ENCODE measurements around the gene IL17D. TPM values are rescaled to one million over a fixed set of nuclear protein-coding genes. Genes with fewer than 3 reads are reported as not detected.

Gene IL17D
- total RNA-seq, 4 donors from 2014 or later = 1.1 to 1.4 TPM; not detected in 2

- Histone ChIP-seq H3K4me3 (no peak overlapping the region), H3K27me3 (no peaks in the 10 kb centered on the region), H3K27ac (no peak overlapping the region), H3K36me3 (peaks cover 0 to 9% (median 2%) of the 10 kb centered on the region in 4 donors), H3K9me3 (no peaks in the 10 kb centered on the region), H3K4me1 (no peaks in the 10 kb centered on the region)
- no peak for DNase-seq
- WGBS, 2 donors (ENCODE audit: low coverage in 1 of 2) = 93 to 94% methylated on average over 3 of the region's 3 CpGs
- TF ChIP-seq CTCF (IDR thresholded peaks at IDR 0.05) (no peak), POLR2A (IDR thresholded peaks at IDR 0.05) (no peak), EP300 (IDR thresholded peaks at IDR 0.05; ENCODE audit: low read depth) (no peak), POLR2AphosphoS5 (IDR thresholded peaks at IDR 0.05) (no peak)
- in situ Hi-C loops (cut with MboI; ENCODE audit: low pct_ligation_motif_present in 1 of 4, low pct_unique_long_range_greater_than_20kb in 1 of 4, low sequenced_read_pairs in 3 of 4) (loop anchor here in 1 of 4 donors (25.0 kb wide), 1 partner anchor 177 kb away; no protein-coding TSS in a partner anchor), intact Hi-C loops (cut with DNase I; ENCODE audit: low total_unique reads) (no loop called here)
Observed at GRCh38 chr13:20689291-20689690, 14.2 kb upstream of the IL17D start.

- Histone ChIP-seq H3K36me3 (peaks cover 0 to 9% (median 2%) of the 10 kb centered on the region in 4 donors), H3K9me3 (no peaks in the 10 kb centered on the region), H3K4me3 (no peak overlapping the region), H3K27ac (no peak overlapping the region), H3K4me1 (no peaks in the 10 kb centered on the region), H3K27me3 (no peaks in the 10 kb centered on the region)
- intact Hi-C loops (cut with DNase I; ENCODE audit: low total_unique reads) (no loop called here), in situ Hi-C loops (cut with MboI; ENCODE audit: low pct_ligation_motif_present in 1 of 4, low pct_unique_long_range_greater_than_20kb in 1 of 4, low sequenced_read_pairs in 3 of 4) (loop anchor here in 1 of 4 donors (25.0 kb wide), 1 partner anchor 179 kb away; no protein-coding TSS in a partner anchor)
- 71 to 79% methylated on average over 2 to 4 of the region's 4 CpGs for WGBS, 2 donors (ENCODE audit: low coverage in 1 of 2)
- no peak for DNase-seq
- TF ChIP-seq CTCF (IDR thresholded peaks at IDR 0.05) (no peak), EP300 (IDR thresholded peaks at IDR 0.05; ENCODE audit: low read depth) (no peak), POLR2A (IDR thresholded peaks at IDR 0.05) (no peak)
Observed at GRCh38 chr13:20691616-20692015, 11.9 kb upstream of the IL17D start.

- no peak overlapping the region for H3K4me3 ChIP-seq
- TF ChIP-seq EP300 (IDR thresholded peaks at IDR 0.05; ENCODE audit: low read depth) (no peak), POLR2AphosphoS5 (IDR thresholded peaks at IDR 0.05) (no peak), CTCF (IDR thresholded peaks at IDR 0.05) (no peak), POLR2A (IDR thresholded peaks at IDR 0.05) (no peak)
- DNase-seq = no peak
- in situ Hi-C loops (cut with MboI; ENCODE audit: low pct_ligation_motif_present in 1 of 4, low pct_unique_long_range_greater_than_20kb in 1 of 4, low sequenced_read_pairs in 3 of 4) (loop anchor here in 1 of 4 donors (25.0 kb wide), 1 partner anchor 184 kb away; no protein-coding TSS in a partner anchor), intact Hi-C loops (cut with DNase I; ENCODE audit: low total_unique reads) (no loop called here)
- no peaks in the 10 kb centered on the region for H3K9me3 ChIP-seq
- WGBS, 2 donors (ENCODE audit: low coverage in 1 of 2) = 56 to 57% methylated on average over 4 of the region's 4 CpGs
- H3K4me1 ChIP-seq = no peaks in the 10 kb centered on the region
- peaks cover 0 to 3% (median 1%) of the 10 kb centered on the region in 4 donors for H3K36me3 ChIP-seq
- no peak overlapping the region for H3K27ac ChIP-seq
- peaks cover 14% of the 10 kb centered on the region for H3K27me3 ChIP-seq
Observed at GRCh38 chr13:20696073-20696472, 7.4 kb upstream of the IL17D start.

- in situ Hi-C loops (cut with MboI; ENCODE audit: low pct_ligation_motif_present in 1 of 4, low pct_unique_long_range_greater_than_20kb in 1 of 4, low sequenced_read_pairs in 3 of 4) (loop anchor here (10.0 to 25.0 kb wide), 6 partner anchors 113 to 388 kb away; partner anchors contain the start of gene XPO4 (in 2 of the 4)), intact Hi-C loops (cut with DNase I; ENCODE audit: low total_unique reads) (no loop called here)
- Histone ChIP-seq H3K9me3 (no peaks in the 10 kb centered on the region), H3K4me3 (no peak overlapping the region), H3K27me3 (peaks cover 25% of the 10 kb centered on the region), H3K36me3 (no peaks in the 10 kb centered on the region), H3K4me1 (peaks cover 0 to 16% (median 12%) of the 10 kb centered on the region in 4 donors), H3K27ac (no peak overlapping the region)
- TF ChIP-seq POLR2AphosphoS5 (IDR thresholded peaks at IDR 0.05) (no peak), EP300 (IDR thresholded peaks at IDR 0.05; ENCODE audit: low read depth) (no peak), POLR2A (IDR thresholded peaks at IDR 0.05) (no peak), CTCF (IDR thresholded peaks at IDR 0.05) (no peak)
- DNase-seq = no peak
- WGBS, 2 donors (ENCODE audit: low coverage in 1 of 2) = 80 to 91% methylated on average over 1 to 9 of the region's 9 CpGs
Observed at GRCh38 chr13:20699715-20700114, 3.8 kb upstream of the IL17D start.

Measured in transverse colon (tissue), 4 donors.